HepG2 (cell line): ENCODE measurements around the gene MLF1. TPM values are rescaled to one million over a fixed set of nuclear protein-coding genes. Genes with fewer than 3 reads are reported as not detected.

Source experiments
- CBFB ChIP-seq: sonication (generic); formaldehyde crosslinking; IDR thresholded peaks from 2 replicates; pipeline ENCODE4 v1.4.0; 2020; ENCODE audit warnings: missing genetic modification reagents
- CBX1 ChIP-seq: IDR thresholded peaks from one replicate; pipeline ENCODE4 v1.6.1; 2016; ENCODE audit warnings: antibody characterized with exemption, low read depth
- ELF3 ChIP-seq: IDR thresholded peaks from 2 replicates; pipeline ENCODE4 v1.6.1; 2016; ENCODE audit warnings: missing genetic modification reagents, missing compliant biosample characterization
- KAT8 ChIP-seq: IDR thresholded peaks from 2 replicates; pipeline ENCODE4 v1.6.1; 2016; ENCODE audit warnings: missing genetic modification reagents, missing compliant biosample characterization
- KDM5B ChIP-seq: sonication (generic); formaldehyde crosslinking; IDR thresholded peaks from 2 replicates; pipeline ENCODE4 v1.4.0; 2020; ENCODE audit warnings: missing genetic modification reagents, mild to moderate bottlenecking, borderline replicate concordance
- PTBP1 ChIP-seq: fragments of 200-400 bp; formaldehyde crosslinking; IDR thresholded peaks from 2 replicates; pipeline ENCODE4 v1.6.1; 2018; ENCODE audit warnings: low read length, low read depth; ENCODE audit not compliant: poor library complexity, severe bottlenecking
- RELA ChIP-seq: sonication (generic); formaldehyde crosslinking; IDR thresholded peaks from 2 replicates; pipeline ENCODE4 v1.4.0; 2020; ENCODE audit warnings: missing genetic modification reagents
- RFX3 ChIP-seq: IDR thresholded peaks from 2 replicates; pipeline ENCODE4 v1.6.1; 2016; ENCODE audit warnings: missing biosample characterization, missing genetic modification reagents
- RORA ChIP-seq: sonication (generic); formaldehyde crosslinking; IDR thresholded peaks from 2 replicates; pipeline ENCODE4 v1.5.0; 2020; ENCODE audit warnings: mild to moderate bottlenecking, missing genetic modification reagents, moderate library complexity
- ZFP82 ChIP-seq: sonication (generic); formaldehyde crosslinking; IDR thresholded peaks from 2 replicates; pipeline ENCODE4 v1.5.1; 2020; ENCODE audit warnings: mild to moderate bottlenecking, missing genetic modification reagents, borderline replicate concordance
- ZNF10 ChIP-seq: sonication (generic); formaldehyde crosslinking; IDR thresholded peaks from 2 replicates; pipeline ENCODE4 v1.4.0; 2020; ENCODE audit warnings: mild to moderate bottlenecking, low read depth, missing genetic modification reagents, borderline replicate concordance
- ZNF136 ChIP-seq: sonication (generic); formaldehyde crosslinking; IDR thresholded peaks from 2 replicates; pipeline ENCODE4 v1.8.1; 2022; ENCODE audit warnings: low read depth, mild to moderate bottlenecking, moderate library complexity, missing genetic modification reagents
- ZNF205 ChIP-seq: IDR thresholded peaks from 2 replicates; pipeline ENCODE4 v1.6.1; 2018; ENCODE audit warnings: missing biosample characterization, missing genetic modification reagents
- ZNF468 ChIP-seq: sonication (generic); formaldehyde crosslinking; IDR thresholded peaks from 2 replicates; pipeline ENCODE4 v1.8.0; 2022; ENCODE audit warnings: mild to moderate bottlenecking, moderate library complexity, missing genetic modification reagents
- ZNF569 ChIP-seq: sonication (generic); formaldehyde crosslinking; IDR thresholded peaks from 2 replicates; pipeline ENCODE4 v1.5.0; 2020; ENCODE audit warnings: mild to moderate bottlenecking, missing genetic modification reagents, moderate library complexity, borderline replicate concordance
- ZNF570 ChIP-seq: sonication (generic); formaldehyde crosslinking; IDR thresholded peaks from 2 replicates; pipeline ENCODE4 v1.4.0; 2020; ENCODE audit warnings: mild to moderate bottlenecking, missing genetic modification reagents, borderline replicate concordance
- ZNF772 ChIP-seq: sonication (generic); formaldehyde crosslinking; IDR thresholded peaks from 2 replicates; pipeline ENCODE4 v1.5.0; 2020; ENCODE audit warnings: mild to moderate bottlenecking, missing genetic modification reagents
- polyA plus RNA-seq, 8 experiments: library from polyadenylated mRNA; depleted of rRNA in 3 of 8; stranded (reverse) in 7 of 8; unstranded in 1 of 8; fragments of >200 nt; fragmentation: Illumina TruSeq in 4 of 8; extraction: Trizol in 4 of 8; gene quantifications; 2 replicates each; pipeline versions ENCODE4 v1.2.1 to v1.2.3, GENCODE V29; 2011 to 2016; ENCODE audit warnings: low read depth in 4 of 8, missing spikeins in 1 of 8, mixed read lengths in 1 of 8; ENCODE audit not compliant: insufficient read depth in 1 of 8
- total RNA-seq, 5 experiments: library from RNA; depleted of rRNA; stranded (reverse); fragments of >200 nt; fragmentation: Illumina TruSeq; extraction: Trizol; gene quantifications; 2 replicates each; pipeline ENCODE4 v1.2.3, GENCODE V29; 2016; ENCODE audit warnings: low read depth in 1 of 5
- TF ChIP-seq, protein P1 (sequence below): sonication (generic); formaldehyde crosslinking; IDR thresholded peaks from 2 replicates; pipeline ENCODE4 v1.4.0; 2020; ENCODE audit warnings: mild to moderate bottlenecking, missing genetic modification reagents
- TF ChIP-seq, protein P2 (sequence below): sonication (generic); formaldehyde crosslinking; IDR thresholded peaks from 2 replicates; pipeline ENCODE4 v1.4.0; 2020; ENCODE audit warnings: missing genetic modification reagents
- TF ChIP-seq, protein P3 (sequence below): IDR thresholded peaks from 2 replicates; pipeline ENCODE4 v1.6.1; 2016
- TF ChIP-seq, protein P4 (sequence below): sonication (generic); formaldehyde crosslinking; IDR thresholded peaks from 2 replicates; pipeline ENCODE4 v1.8.0; 2022; ENCODE audit warnings: mild to moderate bottlenecking, missing genetic modification reagents, borderline replicate concordance
- TF ChIP-seq, protein P5 (sequence below): sonication (generic); formaldehyde crosslinking; IDR thresholded peaks from 2 replicates; pipeline ENCODE4 v1.5.0; 2020; ENCODE audit warnings: missing genetic modification reagents
- TF ChIP-seq, protein P6 (sequence below): sonication (generic); IDR thresholded peaks from 2 replicates; pipeline ENCODE4 v1.6.1; 2016; ENCODE audit warnings: low read depth, borderline replicate concordance

Gene MLF1
- total and polyA plus RNA-seq, 2 of the 13 experiments (the other 11 are each of a cell fraction or from before 2014, with no cell fraction given): 0.88 to 1.0 TPM

DNA sequence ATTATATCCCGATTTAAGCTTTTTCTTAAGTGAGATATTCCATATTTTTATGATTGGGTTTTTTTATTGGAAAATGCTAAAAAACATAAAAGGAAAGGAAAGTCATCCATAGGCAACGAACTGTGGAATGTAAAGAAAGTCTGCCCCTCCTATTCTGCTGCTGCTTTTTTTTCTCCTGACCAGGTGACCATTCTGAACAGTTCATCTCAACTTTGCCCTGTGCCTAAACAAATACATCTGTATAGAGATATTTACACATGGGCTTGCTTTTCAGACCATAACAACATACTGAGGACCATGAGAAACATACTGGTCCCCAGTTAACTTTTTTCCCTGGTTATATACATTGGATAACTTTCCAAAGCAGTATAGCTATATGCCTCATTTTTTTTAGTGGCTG lies 18.9 kb upstream of the MLF1 start (continued):
- TF ChIP-seq, protein P1, sequence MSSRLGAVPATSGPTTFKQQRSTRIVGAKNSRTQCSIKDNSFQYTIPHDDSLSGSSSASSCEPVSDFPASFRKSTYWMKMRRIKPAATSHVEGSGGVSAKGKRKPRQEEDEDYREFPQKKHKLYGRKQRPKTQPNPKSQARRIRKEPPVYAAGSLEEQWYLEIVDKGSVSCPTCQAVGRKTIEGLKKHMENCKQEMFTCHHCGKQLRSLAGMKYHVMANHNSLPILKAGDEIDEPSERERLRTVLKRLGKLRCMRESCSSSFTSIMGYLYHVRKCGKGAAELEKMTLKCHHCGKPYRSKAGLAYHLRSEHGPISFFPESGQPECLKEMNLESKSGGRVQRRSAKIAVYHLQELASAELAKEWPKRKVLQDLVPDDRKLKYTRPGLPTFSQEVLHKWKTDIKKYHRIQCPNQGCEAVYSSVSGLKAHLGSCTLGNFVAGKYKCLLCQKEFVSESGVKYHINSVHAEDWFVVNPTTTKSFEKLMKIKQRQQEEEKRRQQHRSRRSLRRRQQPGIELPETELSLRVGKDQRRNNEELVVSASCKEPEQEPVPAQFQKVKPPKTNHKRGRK (CRISPR knock-in tag): no peak
- TF ChIP-seq ELF3: peak; percentile 32; the same call in 1 of the 2 replicates
- TF ChIP-seq KAT8 (CRISPR knock-in tag): no peak
- TF ChIP-seq ZNF569 (CRISPR knock-in tag): no peak
- no peak for TF ChIP-seq ZNF468
- TF ChIP-seq, protein P2, sequence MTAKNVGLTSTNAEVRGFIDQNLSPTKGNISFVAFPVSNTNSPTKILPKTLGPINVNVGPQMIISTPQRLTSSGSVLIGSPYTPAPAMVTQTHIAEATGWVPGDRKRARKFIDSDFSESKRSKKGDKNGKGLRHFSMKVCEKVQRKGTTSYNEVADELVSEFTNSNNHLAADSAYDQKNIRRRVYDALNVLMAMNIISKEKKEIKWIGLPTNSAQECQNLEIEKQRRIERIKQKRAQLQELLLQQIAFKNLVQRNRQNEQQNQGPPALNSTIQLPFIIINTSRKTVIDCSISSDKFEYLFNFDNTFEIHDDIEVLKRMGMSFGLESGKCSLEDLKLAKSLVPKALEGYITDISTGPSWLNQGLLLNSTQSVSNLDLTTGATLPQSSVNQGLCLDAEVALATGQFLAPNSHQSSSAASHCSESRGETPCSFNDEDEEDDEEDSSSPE (CRISPR knock-in tag): no peak
- TF ChIP-seq ZNF772: no peak
- no peak for TF ChIP-seq RELA (CRISPR knock-in tag)
- TF ChIP-seq ZFP82: no peak
- no peak for TF ChIP-seq RFX3 (CRISPR knock-in tag)
- TF ChIP-seq, protein P3, sequence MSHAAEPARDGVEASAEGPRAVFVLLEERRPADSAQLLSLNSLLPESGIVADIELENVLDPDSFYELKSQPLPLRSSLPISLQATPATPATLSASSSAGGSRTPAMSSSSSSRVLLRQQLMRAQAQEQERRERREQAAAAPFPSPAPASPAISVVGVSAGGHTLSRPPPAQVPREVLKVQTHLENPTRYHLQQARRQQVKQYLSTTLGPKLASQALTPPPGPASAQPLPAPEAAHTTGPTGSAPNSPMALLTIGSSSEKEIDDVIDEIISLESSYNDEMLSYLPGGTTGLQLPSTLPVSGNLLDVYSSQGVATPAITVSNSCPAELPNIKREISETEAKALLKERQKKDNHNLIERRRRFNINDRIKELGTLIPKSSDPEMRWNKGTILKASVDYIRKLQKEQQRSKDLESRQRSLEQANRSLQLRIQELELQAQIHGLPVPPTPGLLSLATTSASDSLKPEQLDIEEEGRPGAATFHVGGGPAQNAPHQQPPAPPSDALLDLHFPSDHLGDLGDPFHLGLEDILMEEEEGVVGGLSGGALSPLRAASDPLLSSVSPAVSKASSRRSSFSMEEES (CRISPR knock-in tag): peak; percentile 84
- no peak for TF ChIP-seq ZNF205 (CRISPR knock-in tag)
- no peak for TF ChIP-seq KDM5B (CRISPR knock-in tag)
- no peak for TF ChIP-seq ZNF136 (CRISPR knock-in tag)
- TF ChIP-seq, protein P4, sequence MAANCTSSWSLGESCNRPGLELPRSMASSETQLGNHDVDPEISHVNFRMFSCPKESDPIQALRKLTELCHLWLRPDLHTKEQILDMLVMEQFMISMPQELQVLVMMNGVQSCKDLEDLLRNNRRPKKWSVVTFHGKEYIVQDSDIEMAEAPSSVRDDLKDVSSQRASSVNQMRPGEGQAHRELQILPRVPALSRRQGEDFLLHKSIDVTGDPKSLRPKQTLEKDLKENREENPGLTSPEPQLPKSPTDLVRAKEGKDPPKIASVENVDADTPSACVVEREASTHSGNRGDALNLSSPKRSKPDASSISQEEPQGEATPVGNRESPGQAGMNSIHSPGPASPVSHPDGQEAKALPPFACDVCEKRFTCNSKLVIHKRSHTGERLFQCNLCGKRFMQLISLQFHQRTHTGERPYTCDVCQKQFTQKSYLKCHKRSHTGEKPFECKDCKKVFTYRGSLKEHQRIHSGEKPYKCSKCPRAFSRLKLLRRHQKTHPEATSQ (CRISPR knock-in tag): no peak
- TF ChIP-seq, protein P5, sequence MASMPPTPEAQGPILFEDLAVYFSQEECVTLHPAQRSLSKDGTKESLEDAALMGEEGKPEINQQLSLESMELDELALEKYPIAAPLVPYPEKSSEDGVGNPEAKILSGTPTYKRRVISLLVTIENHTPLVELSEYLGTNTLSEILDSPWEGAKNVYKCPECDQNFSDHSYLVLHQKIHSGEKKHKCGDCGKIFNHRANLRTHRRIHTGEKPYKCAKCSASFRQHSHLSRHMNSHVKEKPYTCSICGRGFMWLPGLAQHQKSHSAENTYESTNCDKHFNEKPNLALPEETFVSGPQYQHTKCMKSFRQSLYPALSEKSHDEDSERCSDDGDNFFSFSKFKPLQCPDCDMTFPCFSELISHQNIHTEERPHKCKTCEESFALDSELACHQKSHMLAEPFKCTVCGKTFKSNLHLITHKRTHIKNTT: no peak
- TF ChIP-seq ZNF10 (CRISPR knock-in tag): no peak
- TF ChIP-seq CBFB (CRISPR knock-in tag): no peak
- no peak for TF ChIP-seq ZNF570
- TF ChIP-seq, protein P6, sequence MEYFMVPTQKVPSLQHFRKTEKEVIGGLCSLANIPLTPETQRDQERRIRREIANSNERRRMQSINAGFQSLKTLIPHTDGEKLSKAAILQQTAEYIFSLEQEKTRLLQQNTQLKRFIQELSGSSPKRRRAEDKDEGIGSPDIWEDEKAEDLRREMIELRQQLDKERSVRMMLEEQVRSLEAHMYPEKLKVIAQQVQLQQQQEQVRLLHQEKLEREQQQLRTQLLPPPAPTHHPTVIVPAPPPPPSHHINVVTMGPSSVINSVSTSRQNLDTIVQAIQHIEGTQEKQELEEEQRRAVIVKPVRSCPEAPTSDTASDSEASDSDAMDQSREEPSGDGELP: peak; percentile 88
- no peak for TF ChIP-seq PTBP1
- TF ChIP-seq CBX1: no peak
- TF ChIP-seq RORA (CRISPR knock-in tag): no peak
